HUES64 (cell line): ENCODE results near the gene SLC12A3.

ENCODE experiments used
- H3K27ac ChIP-seq: 2 replicates; pipeline ENCODE4 v1.7.0; 2013; ENCODE audit warnings: low read depth, low read length, inconsistent platforms
- H3K27me3 ChIP-seq: 2 replicates; pipeline ENCODE4 v1.6.1; 2013; ENCODE audit warnings: mild to moderate bottlenecking, low read length; ENCODE audit not compliant: insufficient read depth
- H3K36me3 ChIP-seq: 2 replicates; pipeline ENCODE4 v1.6.1; 2013; ENCODE audit warnings: mild to moderate bottlenecking, low read length; ENCODE audit not compliant: insufficient read depth
- H3K4me1 ChIP-seq: 2 replicates; pipeline ENCODE4 v1.6.1; 2013; ENCODE audit warnings: mild to moderate bottlenecking, low read length, moderate library complexity; ENCODE audit not compliant: insufficient read depth
- H3K4me3 ChIP-seq: 2 replicates; pipeline ENCODE4 v1.5.1; 2013; ENCODE audit warnings: mild to moderate bottlenecking, low read length, moderate library complexity
- H3K9ac ChIP-seq: 2 replicates; pipeline ENCODE4 v1.6.1; 2013; ENCODE audit warnings: mild to moderate bottlenecking, low read depth, low read length
- H3K9me3 ChIP-seq: 2 replicates; pipeline ENCODE4 v1.6.1; 2013; ENCODE audit warnings: low read depth, low read length; ENCODE audit not compliant: insufficient read depth
- WGBS: fragments of 150-250, 120-280 bp; methylation state at CpG from one replicate; pipeline ENCODE4 v1.1.7; 2013; ENCODE audit warnings: missing lambda C conversion rate; 5-methylcytosine and 5-hydroxymethylcytosine counted together

The SLC12A3 gene

DNA sequence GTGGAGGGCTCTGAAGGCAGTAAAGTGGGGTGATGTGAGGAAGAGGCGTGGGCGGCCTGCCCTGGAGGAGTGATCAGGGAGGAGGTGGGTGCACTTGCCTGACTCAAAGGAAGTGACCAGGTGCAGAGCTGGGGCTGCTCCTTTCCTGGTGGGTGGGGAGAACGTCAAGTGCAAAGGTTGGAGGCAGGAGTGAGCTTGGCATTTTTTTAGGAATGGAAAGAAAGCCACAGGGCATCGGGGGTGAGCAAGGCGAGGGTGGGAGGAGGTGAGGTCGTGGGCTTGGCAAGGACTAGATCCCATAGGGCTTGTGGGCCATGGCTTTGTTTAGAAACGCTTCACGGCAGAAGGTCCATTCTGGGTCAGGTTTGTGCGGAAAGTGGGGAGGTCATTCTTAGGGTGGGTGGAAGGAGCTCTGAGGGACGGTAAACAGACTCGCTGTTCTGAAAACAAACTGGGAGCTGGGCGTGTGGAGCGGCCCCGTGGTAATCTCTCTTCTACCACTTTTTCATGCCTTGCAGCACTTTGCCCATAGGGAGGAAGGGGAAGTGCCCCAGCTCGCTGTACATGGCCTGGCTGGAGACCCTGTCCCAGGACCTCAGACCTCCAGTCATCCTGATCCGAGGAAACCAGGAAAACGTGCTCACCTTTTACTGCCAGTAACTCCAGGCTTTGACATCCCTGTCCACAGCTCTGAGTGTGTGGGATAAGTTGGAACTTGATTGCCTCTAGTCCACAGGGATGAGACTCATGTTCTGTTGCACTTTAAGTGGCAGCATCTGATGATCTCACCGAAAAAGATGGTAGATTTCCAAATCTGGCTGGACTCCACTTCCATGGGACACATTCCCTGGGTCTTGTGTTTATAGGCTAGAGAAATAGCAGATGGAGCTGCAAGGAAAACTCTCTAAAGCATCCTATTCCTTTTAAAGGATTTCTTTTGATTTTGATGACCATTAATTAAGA lies 48.0 kb downstream of the SLC12A3 start:
- H3K4me1 ChIP-seq = peaks cover 8% of the 10 kb centered on the region
- no peaks in the 10 kb centered on the region for H3K36me3 ChIP-seq
- no peak overlapping the region for H3K4me3 ChIP-seq
- no peak overlapping the region for H3K9ac ChIP-seq
- H3K27me3 ChIP-seq = no peaks in the 10 kb centered on the region
- H3K27ac ChIP-seq = no peak overlapping the region
- WGBS = 93% methylated on average over 18 of the region's 18 CpGs
- no peaks in the 10 kb centered on the region for H3K9me3 ChIP-seq

DNA sequence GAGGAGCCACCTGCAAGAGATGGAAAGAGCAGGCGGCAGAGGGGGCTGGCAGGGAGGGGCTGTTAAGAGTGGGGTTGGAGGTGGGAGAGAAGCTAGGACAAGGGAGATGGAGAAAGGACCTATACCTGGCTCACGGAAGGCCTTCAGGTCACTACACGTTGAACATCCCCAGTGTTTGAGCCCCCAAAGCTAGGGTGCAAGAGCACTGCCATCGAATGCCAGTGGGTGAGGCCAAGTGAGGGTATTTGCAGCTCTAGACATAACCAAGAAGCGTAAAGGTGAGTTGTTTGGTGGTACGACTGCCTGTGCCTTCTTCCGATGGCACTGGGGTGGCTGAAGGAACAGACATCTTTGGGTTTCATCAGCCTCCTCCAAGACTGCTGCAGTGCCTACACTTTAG lies 49.9 kb downstream of the SLC12A3 start:
- H3K4me1 ChIP-seq = peaks cover 8% of the 10 kb centered on the region
- no peak overlapping the region for H3K27ac ChIP-seq
- no peaks in the 10 kb centered on the region for H3K36me3 ChIP-seq
- H3K9ac ChIP-seq = no peak overlapping the region
- H3K27me3 ChIP-seq = no peaks in the 10 kb centered on the region
- H3K9me3 ChIP-seq = no peaks in the 10 kb centered on the region
- H3K4me3 ChIP-seq = no peak overlapping the region
- 80% methylated on average over 7 of the region's 7 CpGs for WGBS

DNA sequence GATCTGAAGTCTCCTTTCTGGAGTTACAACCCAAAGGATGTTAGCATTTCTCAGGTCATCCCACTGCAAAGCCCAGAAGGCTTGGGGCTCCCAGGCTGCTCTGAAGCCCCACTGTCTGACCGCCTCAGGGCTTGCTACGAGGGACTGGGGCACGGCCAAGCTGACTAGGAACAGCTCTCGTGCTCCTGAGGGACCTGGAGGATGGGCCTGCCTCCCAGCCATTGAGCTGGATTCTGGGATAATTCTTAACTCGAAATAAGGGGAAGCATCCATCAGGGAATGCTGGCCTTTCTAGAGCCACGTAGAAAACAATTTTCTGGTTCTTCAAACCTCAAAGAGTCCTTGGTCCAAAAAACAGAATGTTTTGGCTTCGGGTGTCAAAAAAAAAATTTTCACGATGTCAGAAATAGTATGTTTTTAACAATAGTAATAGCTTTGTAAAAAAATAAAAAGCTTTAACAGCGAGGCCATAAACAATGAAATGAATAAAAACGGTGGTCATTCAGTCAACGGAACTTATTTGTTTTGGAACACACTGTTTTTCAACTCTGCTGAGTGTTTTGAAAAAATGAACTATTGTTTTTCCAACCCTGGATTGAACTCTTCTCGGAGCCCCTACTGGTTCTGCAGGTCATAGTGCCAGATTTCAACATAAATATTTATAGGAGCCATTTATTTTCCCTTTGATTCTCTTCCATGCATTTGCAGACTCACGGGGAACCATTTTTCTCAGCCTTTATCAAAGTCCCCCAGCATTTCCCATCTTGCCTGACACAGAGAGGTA lies 50.5 kb downstream of the SLC12A3 start:
- Histone ChIP-seq H3K9me3 (no peaks in the 10 kb centered on the region), H3K27me3 (no peaks in the 10 kb centered on the region), H3K27ac (no peak overlapping the region), H3K36me3 (no peaks in the 10 kb centered on the region), H3K4me1 (peaks cover 8% of the 10 kb centered on the region), H3K4me3 (no peak overlapping the region), H3K9ac (no peak overlapping the region)
- 93% methylated on average over 13 of the region's 13 CpGs for WGBS

DNA sequence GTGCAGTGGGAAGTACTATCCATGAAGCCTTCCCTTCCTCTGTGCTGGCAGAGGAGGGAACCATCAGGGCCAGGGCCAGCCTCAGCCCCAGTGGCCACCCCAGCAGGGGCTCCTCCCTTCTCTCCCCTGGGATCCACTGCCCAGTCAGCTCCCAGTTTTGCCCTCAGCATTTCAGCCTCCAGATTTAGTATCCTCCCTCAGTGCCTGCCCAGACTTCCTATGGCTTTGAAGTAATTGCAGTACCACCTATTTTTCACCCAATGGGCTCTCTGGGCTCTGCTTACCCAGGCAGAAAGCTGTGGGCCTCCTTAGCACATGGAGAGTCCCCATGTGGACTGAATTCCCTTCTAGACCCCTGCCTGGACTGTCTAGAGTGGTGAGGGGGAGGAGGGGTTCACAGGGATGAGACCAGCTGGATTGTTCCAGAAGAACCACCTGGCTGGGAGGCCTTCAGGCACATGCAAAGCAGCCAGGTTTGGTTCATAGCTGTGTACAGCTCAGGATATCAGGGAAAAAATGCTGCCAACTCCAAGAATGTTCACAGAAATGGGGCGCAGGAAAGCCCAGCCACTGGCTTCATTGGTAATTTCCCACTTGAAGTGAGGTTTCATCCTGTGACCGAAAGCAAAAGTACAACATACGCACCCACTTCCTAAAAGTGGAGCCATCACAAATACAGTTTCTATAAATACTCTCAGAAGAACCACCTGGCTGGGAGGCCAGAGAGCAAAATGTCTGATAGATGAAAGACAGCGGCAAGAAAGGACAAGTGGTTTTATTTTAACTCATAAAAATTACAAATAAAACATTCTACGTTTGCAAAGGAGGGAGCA lies 51.8 kb downstream of the SLC12A3 start:
- peaks cover under 1% of the 10 kb centered on the region; the same call in 1 of the 2 replicates for H3K4me1 ChIP-seq
- no peaks in the 10 kb centered on the region for H3K36me3 ChIP-seq
- WGBS = 93% methylated on average over 3 of the region's 5 CpGs
- H3K9ac ChIP-seq = no peak overlapping the region
- no peaks in the 10 kb centered on the region for H3K27me3 ChIP-seq
- H3K27ac ChIP-seq = no peak overlapping the region
- H3K9me3 ChIP-seq = no peaks in the 10 kb centered on the region
- no peak overlapping the region for H3K4me3 ChIP-seq

DNA sequence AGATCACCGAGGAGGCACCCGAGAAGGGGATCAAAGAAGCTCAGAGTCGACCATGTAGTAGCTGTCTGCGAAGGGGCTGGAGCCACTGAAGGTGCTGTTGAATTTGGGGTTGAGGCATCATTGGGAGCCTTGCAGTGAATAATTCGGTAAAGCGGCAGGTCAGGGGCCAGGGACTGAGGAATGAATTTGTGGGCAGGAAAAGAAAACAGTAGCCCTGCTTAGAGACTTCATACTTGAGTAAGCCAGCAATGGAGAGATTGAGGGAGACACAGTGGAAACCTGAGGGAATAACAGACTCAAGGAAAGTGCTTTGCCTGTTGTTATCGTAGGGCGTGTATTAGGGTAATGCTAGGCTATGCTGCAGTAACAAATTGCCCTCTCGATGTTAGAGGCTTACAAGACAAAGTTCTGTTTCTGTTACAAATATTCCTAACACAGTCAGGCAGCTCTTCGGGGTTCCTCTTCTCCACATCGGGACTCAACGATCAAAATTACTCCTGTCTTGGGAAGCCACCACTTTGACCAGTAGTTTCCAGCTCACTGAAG lies 53.5 kb downstream of the SLC12A3 start:
- Histone ChIP-seq H3K36me3 (no peaks in the 10 kb centered on the region), H3K27me3 (no peaks in the 10 kb centered on the region), H3K9me3 (no peaks in the 10 kb centered on the region), H3K9ac (no peak overlapping the region), H3K27ac (no peak overlapping the region), H3K4me3 (no peak overlapping the region), H3K4me1 (no peaks in the 10 kb centered on the region)
- 93% methylated on average over 12 of the region's 12 CpGs for WGBS

DNA sequence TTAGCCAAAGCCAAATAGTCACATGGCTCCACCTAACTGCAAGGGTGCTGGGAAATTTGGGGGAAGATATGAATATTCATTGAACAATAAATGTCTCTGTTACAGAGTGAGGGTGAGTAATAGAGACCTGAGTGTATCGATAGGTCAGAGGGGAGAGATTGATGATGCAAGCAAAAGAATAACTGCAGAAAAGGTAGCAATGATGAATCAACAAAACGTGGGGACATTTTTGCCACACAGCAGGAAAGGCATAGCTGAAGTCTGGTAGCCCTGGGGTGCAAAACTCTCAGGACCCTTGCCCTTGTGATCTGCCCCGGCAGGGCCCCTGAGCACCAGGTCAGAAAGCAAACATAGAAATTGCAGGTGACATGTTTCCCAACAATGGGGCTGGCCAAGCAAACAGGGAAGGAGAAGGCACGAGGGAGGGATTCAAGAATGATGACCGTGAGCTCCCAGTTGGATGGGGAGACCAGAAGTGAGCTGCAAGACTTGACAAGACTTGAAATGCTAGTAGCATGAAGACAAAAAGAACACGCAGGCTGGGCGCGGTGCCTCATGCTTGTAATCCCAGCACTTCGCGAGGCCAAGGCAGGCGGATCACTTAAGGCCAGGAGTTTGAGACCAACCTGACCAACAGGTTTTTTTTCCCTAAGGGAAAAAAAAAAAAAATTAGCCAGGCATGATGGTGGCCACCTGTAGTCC lies 54.2 kb downstream of the SLC12A3 start:
- no peak overlapping the region for H3K4me3 ChIP-seq
- no peak overlapping the region for H3K9ac ChIP-seq
- no peaks in the 10 kb centered on the region for H3K36me3 ChIP-seq
- no peaks in the 10 kb centered on the region for H3K4me1 ChIP-seq
- H3K9me3 ChIP-seq = no peaks in the 10 kb centered on the region
- 91% methylated on average over 11 of the region's 11 CpGs for WGBS
- no peak overlapping the region for H3K27ac ChIP-seq
- H3K27me3 ChIP-seq = no peaks in the 10 kb centered on the region

DNA sequence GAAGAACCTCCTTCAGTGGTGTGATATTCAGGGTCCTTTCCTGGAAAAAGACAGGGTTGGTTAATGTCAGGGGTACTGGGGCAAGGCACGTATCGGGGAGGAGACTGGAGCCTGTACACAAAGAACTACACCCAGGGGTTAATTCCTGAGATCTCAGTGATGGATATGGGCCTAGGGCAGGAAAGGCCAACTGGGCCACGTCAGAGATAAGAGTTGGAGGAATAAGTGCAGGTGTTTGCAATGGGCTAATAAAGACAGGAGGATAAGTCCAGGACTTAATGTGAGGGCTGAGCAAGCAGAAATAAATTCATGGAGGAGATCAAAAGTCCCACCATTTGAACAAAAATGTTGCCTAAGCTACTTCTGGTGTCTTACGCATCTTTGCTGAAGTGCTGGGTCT lies 56.6 kb downstream of the SLC12A3 start:
- Histone ChIP-seq H3K4me1 (no peaks in the 10 kb centered on the region), H3K27me3 (no peaks in the 10 kb centered on the region), H3K36me3 (no peaks in the 10 kb centered on the region), H3K27ac (no peak overlapping the region), H3K9me3 (no peaks in the 10 kb centered on the region), H3K9ac (no peak overlapping the region), H3K4me3 (no peak overlapping the region)
- WGBS = 91% methylated on average over 4 of the region's 4 CpGs

DNA sequence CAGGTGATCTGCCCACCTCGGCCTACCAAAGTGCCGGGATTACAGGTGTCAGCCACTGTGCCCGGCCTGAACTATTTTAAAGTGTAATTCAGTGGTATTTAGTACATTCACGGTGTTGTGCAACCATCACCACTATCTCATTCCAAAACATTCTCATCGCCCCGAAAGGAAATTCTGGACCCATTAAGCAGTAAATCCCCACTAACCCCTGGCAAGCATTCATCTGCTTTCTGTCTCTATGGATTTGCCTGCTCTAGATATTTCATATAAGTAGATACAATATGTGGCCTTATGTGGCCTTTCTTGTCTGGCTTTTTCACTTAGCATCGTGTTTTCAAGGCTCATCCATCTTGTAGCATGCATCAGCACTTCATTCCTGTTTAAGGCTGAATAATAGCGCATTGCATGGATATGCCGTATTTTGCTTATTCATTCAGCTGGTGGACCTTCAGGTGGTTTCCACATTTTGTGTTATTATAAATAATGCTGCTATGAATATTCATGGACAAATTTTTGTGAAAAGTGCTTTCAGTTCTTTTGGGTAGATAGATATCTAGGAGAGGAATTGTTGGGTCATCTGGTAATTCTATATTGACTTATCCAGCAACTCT lies 58.6 kb downstream of the SLC12A3 start:
- no peak overlapping the region for H3K9ac ChIP-seq
- H3K27ac ChIP-seq = no peak overlapping the region
- H3K9me3 ChIP-seq = no peaks in the 10 kb centered on the region
- no peaks in the 10 kb centered on the region for H3K4me1 ChIP-seq
- H3K4me3 ChIP-seq = no peak overlapping the region
- H3K27me3 ChIP-seq = no peaks in the 10 kb centered on the region
- WGBS = 94% methylated on average over 9 of the region's 9 CpGs
- no peaks in the 10 kb centered on the region for H3K36me3 ChIP-seq

DNA sequence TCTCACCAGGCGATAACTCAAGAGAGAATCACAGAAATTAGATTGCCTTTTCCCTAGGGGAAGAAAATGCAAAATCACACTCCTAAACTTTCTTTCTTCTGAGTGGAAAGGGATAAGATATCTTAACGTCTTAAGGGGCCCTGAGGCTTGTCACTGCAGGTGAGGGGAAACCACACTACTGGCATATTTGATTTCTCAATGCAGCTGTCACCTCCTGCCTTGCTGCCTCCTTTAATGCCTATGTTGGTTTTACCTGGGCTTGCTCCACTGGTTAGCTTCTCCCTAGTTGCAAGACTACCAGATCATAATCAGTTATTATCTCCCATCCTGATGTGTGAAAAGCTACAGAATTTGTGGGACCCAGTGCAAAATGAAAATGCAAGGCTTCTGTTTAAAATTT lies 62.5 kb downstream of the SLC12A3 start:
- no peaks in the 10 kb centered on the region for H3K9me3 ChIP-seq
- H3K4me1 ChIP-seq = 0 out of 2 replicates have a peak, but pooled peaks cover 4% of the 10 kb centered on the region
- WGBS = 74% methylated on average over 2 of the region's 2 CpGs
- H3K27ac ChIP-seq = no peak overlapping the region
- no peaks in the 10 kb centered on the region for H3K36me3 ChIP-seq
- no peaks in the 10 kb centered on the region for H3K27me3 ChIP-seq
- H3K4me3 ChIP-seq = no peak overlapping the region
- no peak overlapping the region for H3K9ac ChIP-seq

DNA sequence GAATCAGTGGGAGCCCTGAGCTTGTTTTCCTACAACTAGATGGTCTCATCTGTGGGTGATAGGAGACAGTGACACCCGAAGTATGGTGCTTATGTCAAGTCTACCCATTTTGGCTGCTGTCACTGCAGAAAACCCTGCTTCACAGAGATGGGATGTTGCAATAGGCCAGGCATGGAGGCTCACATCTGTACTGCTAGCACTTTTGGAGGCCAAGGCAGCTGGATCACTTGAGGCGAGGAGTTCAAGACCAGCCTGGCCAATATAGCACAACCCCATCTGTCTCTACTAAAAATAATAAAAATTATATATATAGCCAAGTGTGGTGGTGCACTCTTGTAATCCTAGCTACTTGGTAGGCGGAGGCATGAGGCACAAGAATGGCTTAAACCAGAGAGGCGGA lies 64.6 kb downstream of the SLC12A3 start:
- H3K27ac ChIP-seq = no peak overlapping the region
- H3K27me3 ChIP-seq = no peaks in the 10 kb centered on the region
- H3K36me3 ChIP-seq = peaks cover 8% of the 10 kb centered on the region; the same call in 1 of the 2 replicates
- H3K4me3 ChIP-seq = no peak overlapping the region
- 96% methylated on average over 4 of the region's 4 CpGs for WGBS
- H3K9ac ChIP-seq = no peak overlapping the region
- H3K4me1 ChIP-seq = peaks cover 20% of the 10 kb centered on the region
- H3K9me3 ChIP-seq = no peaks in the 10 kb centered on the region
